Activated CD4-positive, alpha-beta T cell treated with anti-CD3 and anti-CD28 coated beads, Interleukin-2, amount 10 ng/mL, durations not matched to agents 7 days and 5 days (primary cell): ENCODE measurements around the gene NOTCH1. TPM values are rescaled to one million over a fixed set of nuclear protein-coding genes. Genes with fewer than 3 reads are reported as not detected.
A peak's percentile ranks its signal among the peaks of the same experiment; 100 is the strongest.

ENCODE experiments used
- CTCF ChIA-PET: fragments of 350-600 bp; sonication (Branson Sonifier 250); formaldehyde crosslinking; loops from one replicate; lab custom pipeline; 2021; ENCODE audit warnings: antibody characterized with exemption; lab: Charles Lee
- POLR2A ChIA-PET: fragments of 350-600 bp; sonication (Branson Sonifier 250); formaldehyde crosslinking; loops from one replicate; lab custom pipeline; 2021; ENCODE audit warnings: antibody characterized with exemption; lab: Charles Lee
- DNase-seq: peaks from one replicate; pipeline ENCODE4 v3.0.0-alpha.2; 2020
- H3K27ac Mint-ChIP-seq: one replicate; pipeline ENCODE4 v1.8.0; 2021; ENCODE audit warnings: mild to moderate bottlenecking, moderate library complexity, mixed read lengths
- H3K27me3 Mint-ChIP-seq: one replicate; pipeline ENCODE4 v1.8.0; 2021; ENCODE audit warnings: mixed read lengths
- H3K36me3 Mint-ChIP-seq: one replicate; pipeline ENCODE4 v1.8.0; 2021; ENCODE audit warnings: low read depth, mixed read lengths
- H3K4me1 Mint-ChIP-seq: one replicate; pipeline ENCODE4 v1.8.0; 2021; ENCODE audit warnings: mixed read lengths
- H3K4me3 Mint-ChIP-seq: one replicate; pipeline ENCODE4 v1.8.0; 2021; ENCODE audit warnings: mild to moderate bottlenecking, moderate library complexity, mixed read lengths
- H3K9me3 Mint-ChIP-seq: one replicate; pipeline ENCODE4 v1.8.0; 2021; ENCODE audit warnings: mixed read lengths
- total RNA-seq, 2 experiments: library from RNA; stranded (reverse); gene quantifications; one replicate each; pipeline ENCODE4 v1.2.3, GENCODE V29; 2021

NOTCH1 gene
- total RNA-seq, 2 experiments from 2014 or later = 73.6 to 74.4 TPM

DNA sequence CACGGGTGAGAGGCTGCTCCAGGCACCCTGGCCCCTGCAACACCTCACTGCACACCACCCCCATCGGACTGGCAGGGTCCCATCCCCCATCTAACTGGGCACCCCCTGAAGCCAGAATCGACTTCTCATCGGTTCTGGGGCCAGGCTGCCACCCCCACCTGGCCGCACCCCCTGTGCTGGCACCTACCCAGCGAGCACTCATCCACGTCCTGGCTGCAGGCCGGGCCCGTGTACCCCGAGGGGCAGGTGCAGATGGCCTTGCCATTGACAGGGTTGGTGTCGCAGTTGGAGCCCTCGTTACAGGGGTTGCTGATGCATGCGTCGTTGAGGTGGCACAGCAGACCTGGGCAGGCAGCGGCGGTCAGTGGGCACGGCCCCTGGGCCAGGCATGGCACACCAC is 27.9 kb downstream of the NOTCH1 start:
- POLR2A ChIA-PET = no interaction called here
- no peaks in the 10 kb centered on the region for H3K4me1 Mint-ChIP-seq

DNA sequence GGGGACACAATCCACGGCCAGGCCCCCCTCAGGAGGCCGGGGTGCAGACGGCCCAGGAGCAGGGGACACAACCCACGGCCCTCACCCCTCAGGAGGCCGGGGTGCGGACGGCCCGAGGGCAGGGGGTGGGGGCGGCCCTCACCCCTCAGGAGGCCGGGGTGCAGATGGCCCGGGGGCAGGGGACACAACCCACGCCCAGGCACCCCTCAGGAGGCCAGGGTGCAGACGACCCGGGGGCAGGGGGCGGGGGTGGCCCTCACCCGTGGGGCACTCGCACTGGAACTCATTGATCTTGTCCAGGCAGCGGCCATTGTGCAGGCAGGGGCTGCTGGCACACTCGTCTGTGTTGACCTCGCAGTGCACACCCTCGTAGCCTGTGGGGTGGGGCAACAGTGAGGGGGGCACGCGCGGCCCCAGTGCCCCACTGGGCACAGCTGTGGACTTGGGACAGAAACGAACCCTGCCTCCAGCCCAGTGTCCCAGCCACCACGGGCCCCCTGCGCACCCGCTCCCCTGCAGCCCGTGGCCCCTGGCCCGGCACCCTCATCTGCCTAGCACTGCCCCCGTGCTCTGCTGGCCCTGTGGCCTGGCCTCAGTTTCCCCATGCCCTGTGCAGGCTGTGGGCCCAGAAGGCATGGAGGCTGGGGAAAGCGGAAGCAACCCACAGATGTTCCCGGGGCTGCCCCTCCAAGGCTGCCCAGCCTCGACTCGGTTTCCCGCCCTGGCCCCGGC is 28.7 kb downstream of the NOTCH1 start:
- Mint-ChIP-seq H3K4me3 (no peak overlapping the region), H3K4me1 (no peaks in the 10 kb centered on the region), H3K27ac (no peak overlapping the region), H3K9me3 (no peaks in the 10 kb centered on the region), H3K36me3 (peaks cover 11% of the 10 kb centered on the region), H3K27me3 (no peaks in the 10 kb centered on the region)
- CTCF ChIA-PET = no interaction called here
- POLR2A ChIA-PET = no interaction called here
- no peak for DNase-seq

More for the DNA sequence above, 27.9 kb downstream of the NOTCH1 start:
- DNase-seq = no peak
- Mint-ChIP-seq H3K36me3 (peaks cover 7% of the 10 kb centered on the region), H3K4me3 (no peak overlapping the region), H3K27ac (no peak overlapping the region), H3K27me3 (no peaks in the 10 kb centered on the region), H3K9me3 (no peaks in the 10 kb centered on the region)
- CTCF ChIA-PET = no interaction called here

DNA sequence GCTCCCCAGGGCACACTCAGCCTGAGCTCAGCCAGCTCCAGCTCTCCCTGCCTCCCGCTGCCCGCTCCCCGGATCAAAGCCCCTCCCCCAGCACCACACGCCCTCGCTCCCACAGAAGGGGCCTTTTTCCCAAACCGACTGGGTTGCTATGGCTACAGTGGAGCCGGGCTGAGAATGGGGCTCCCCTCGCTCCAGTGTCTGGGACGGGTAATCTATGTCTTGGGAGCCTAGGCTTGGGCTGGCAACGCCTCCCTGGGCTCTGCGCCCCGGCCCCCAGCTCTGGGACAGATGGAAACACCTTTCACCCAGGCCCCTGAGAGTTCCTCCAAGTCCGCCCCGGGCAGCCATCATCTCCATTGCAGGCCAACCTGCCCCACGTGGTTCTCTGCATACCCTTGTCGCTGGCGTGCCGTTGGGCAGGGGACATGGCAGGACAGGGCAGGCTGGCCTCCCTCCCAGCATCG is 29.6 kb downstream of the NOTCH1 start:
- POLR2A ChIA-PET = no interaction called here
- no peaks in the 10 kb centered on the region for H3K27me3 Mint-ChIP-seq
- no peak overlapping the region for H3K27ac Mint-ChIP-seq
- no peaks in the 10 kb centered on the region for H3K4me1 Mint-ChIP-seq
- no peaks in the 10 kb centered on the region for H3K9me3 Mint-ChIP-seq
- CTCF ChIA-PET = no interaction called here
- H3K4me3 Mint-ChIP-seq = no peak overlapping the region
- no peak for DNase-seq
- peaks cover 12% of the 10 kb centered on the region for H3K36me3 Mint-ChIP-seq

DNA sequence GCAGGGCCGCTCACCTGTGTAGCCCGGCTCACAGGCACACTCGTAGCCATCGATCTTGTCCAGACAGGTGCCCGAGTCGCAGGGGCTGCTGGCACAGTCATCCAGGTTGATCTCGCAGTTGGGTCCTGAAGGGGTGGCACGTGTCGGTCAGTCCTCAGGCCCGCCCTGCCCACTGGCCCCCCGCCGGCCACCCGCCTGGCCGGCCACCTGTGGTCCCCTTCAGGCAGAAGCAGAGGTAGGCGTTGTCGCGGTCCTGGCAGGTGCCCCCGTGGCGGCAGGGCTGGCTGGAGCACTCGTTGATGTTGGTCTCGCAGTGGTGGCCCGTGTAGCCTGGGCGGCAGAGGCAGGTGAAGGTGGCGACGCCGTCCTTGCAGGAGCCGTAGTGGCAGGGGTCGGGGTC is 30.6 kb downstream of the NOTCH1 start:
- POLR2A ChIA-PET = no interaction called here
- H3K27me3 Mint-ChIP-seq = no peaks in the 10 kb centered on the region
- H3K4me3 Mint-ChIP-seq = no peak overlapping the region
- no peak for DNase-seq
- H3K4me1 Mint-ChIP-seq = no peaks in the 10 kb centered on the region
- peaks cover 17% of the 10 kb centered on the region for H3K36me3 Mint-ChIP-seq
- H3K9me3 Mint-ChIP-seq = no peaks in the 10 kb centered on the region
- H3K27ac Mint-ChIP-seq = no peak overlapping the region
- CTCF ChIA-PET = interaction anchor here (0.6 kb wide), 1 partner anchor 192 kb away, joined by 3 read pairs; no protein-coding TSS in a partner anchor

DNA sequence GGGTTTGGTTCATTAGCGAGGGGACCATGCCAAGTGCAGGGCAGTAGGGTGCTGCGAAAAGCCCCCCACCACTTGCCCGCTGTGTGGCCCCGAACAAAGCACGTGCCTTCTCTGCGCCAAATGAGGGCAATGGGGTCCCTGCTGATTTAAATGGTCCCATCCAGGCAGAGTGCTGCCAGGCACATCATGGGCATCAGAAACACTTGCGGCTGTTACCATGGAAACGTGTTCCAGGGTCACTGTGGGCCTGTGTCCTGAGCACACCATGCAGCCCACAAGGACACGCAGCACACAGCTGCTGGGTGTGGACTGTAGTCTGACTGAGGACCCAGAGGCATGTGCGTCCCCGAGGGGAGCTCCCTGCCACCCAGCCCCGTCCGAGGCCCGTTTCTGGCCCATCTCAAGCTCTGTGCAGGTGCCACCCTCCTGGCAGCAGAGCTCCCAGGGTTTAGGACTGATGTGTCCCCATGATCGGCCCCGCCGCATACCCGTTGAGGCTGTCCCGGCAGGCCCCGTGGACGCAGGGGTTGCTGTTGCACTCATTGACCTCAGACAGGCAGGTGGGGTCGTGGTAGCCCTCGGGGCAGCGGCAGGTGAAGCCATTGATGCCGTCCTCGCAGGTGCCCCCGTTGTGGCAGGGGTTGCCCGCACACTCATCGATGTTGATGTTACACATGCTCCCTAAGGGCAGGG is 31.7 kb downstream of the NOTCH1 start:
- no peak overlapping the region for H3K27ac Mint-ChIP-seq
- no peaks in the 10 kb centered on the region for H3K9me3 Mint-ChIP-seq
- no peaks in the 10 kb centered on the region for H3K4me1 Mint-ChIP-seq
- peaks cover 17% of the 10 kb centered on the region for H3K36me3 Mint-ChIP-seq
- no peak for DNase-seq
- ChIA-PET CTCF (interaction anchor here (1.6 kb wide), 1 partner anchor 29 kb away, joined by 5 read pairs; no protein-coding TSS in a partner anchor), POLR2A (no interaction called here)
- H3K27me3 Mint-ChIP-seq = no peaks in the 10 kb centered on the region
- H3K4me3 Mint-ChIP-seq = no peak overlapping the region

DNA sequence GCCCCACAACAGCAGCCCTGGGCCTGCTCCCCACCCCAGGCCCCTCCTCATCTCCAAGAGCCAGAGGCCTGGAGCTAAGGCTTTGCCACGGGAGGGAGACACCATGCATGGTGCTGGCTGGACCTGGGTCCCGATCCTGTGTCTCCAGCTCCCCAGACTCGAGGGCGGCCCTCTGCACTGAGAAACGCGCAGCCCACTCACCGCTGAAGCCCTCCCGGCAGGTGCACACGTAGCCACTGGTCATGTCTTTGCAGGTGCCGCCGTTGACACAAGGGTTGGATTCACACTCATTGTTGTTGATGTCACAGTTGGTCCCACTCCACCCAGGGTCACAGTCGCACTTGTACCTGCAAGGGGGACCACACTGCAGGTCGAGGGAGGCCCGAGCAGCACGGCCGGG is 32.7 kb downstream of the NOTCH1 start:
- ChIA-PET POLR2A (no interaction called here), CTCF (interaction anchor here (1.6 kb wide), 1 partner anchor 28 kb away, joined by 5 read pairs; no protein-coding TSS in a partner anchor)
- no peak for DNase-seq
- H3K36me3 Mint-ChIP-seq = peaks cover 17% of the 10 kb centered on the region
- H3K9me3 Mint-ChIP-seq = no peaks in the 10 kb centered on the region
- no peaks in the 10 kb centered on the region for H3K4me1 Mint-ChIP-seq
- H3K27me3 Mint-ChIP-seq = no peaks in the 10 kb centered on the region
- no peak overlapping the region for H3K27ac Mint-ChIP-seq
- H3K4me3 Mint-ChIP-seq = no peak overlapping the region

DNA sequence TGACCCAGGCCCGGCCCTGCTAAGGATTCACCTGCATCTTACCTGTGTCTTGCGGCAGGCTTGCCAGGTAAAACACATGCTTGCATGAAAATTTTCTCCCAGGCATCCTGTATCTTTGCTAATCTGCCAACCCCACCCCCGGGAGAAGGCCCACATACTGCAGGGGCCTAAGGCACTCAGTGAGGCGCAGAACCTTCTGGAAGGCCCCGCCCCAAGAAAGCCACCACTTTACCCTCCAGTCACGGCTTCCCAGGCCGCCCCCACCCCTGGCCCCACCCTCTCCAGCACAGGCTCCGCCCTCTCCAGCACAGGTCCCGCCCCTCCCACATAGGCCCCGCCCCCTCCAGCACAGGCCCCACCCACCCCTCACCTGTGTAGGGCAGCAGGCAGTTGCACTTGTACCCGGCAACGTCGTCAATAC is 33.2 kb downstream of the NOTCH1 start:
- Mint-ChIP-seq H3K36me3 (peaks cover 17% of the 10 kb centered on the region), H3K27ac (no peak overlapping the region), H3K9me3 (no peaks in the 10 kb centered on the region), H3K4me1 (no peaks in the 10 kb centered on the region), H3K27me3 (no peaks in the 10 kb centered on the region), H3K4me3 (no peak overlapping the region)
- ChIA-PET CTCF (interaction anchor here (1.6 kb wide), 1 partner anchor 27 kb away, joined by 5 read pairs; no protein-coding TSS in a partner anchor), POLR2A (no interaction called here)
- peak; percentile 24 for DNase-seq

DNA sequence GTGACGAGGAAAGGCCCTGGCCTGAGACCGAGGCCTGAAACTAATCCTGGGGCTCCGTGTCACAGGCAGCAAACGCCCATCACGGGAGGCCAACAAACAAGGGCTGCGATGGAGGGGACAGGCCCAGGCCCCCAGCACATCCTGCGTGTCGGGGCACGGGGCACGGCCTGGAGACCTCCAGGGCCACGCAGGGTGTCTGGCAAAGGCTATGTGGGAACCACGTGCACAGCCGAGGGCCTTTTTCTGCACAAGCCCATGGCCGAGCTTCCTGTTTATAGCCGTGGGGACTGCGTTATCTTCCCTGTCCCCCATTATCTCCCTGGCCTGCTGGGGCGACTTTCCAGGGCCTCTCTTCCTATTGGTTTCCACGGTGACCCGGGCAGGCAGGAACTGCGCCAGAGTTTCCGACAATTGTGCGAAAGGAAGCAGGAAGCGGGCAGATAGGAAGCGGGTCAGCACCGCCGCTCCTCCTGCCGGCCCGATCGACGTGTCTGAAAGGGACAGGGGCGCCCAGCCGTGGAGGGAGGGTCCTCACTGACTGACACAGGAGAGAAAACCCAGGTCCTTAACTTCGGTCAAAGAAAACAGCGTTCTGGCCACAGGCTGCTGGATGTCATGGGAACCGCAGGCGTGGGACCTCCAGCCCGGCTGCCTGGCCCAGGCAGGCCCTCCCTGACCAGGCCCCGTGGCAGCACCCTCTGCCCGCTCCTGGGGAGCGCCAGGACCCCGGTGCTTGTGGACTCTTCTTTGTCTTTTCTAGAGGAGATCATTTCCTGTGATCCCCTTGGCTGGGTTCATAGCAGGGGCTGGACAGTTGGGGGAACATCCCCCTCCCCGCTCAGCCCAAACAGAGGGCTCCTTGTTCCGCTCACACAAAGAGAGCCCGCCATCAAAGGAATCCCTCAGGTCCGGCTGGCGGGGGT is 33.9 kb downstream of the NOTCH1 start:
- ChIA-PET POLR2A (no interaction called here), CTCF (no interaction called here)
- Mint-ChIP-seq H3K9me3 (no peaks in the 10 kb centered on the region), H3K27ac (no peak overlapping the region), H3K4me1 (no peaks in the 10 kb centered on the region), H3K36me3 (peaks cover 17% of the 10 kb centered on the region), H3K27me3 (no peaks in the 10 kb centered on the region), H3K4me3 (no peak overlapping the region)
- DNase-seq = no peak

DNA sequence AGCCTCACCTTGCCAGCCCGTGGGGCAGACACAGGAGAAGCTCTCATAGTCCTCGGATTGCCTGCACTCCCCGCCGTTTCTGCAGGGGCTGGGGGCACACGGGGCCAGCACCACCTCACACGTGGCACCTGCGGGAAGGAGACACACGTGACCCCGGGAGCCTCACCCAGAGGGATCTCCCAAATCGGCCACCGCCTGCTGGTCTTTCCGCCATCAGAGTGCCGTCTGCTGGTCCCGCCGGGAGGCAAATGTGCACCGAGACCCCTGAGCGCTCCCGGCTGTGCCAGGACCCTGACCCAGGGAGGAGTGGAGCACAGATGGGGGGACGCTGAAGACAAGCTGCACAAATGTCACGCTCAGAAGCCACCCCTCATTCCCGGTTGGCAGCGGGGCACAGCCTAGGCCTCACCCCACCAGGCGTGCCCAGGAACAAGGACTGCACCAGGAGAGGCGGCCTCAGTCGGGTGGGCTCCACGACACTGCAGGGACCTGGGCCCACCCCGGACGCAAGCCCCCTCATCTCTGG is 34.6 kb downstream of the NOTCH1 start:
- H3K4me1 Mint-ChIP-seq = no peaks in the 10 kb centered on the region
- DNase-seq = no peak
- ChIA-PET POLR2A (no interaction called here), CTCF (no interaction called here)
- peaks cover 17% of the 10 kb centered on the region for H3K36me3 Mint-ChIP-seq
- no peaks in the 10 kb centered on the region for H3K9me3 Mint-ChIP-seq
- H3K27ac Mint-ChIP-seq = no peak overlapping the region
- no peaks in the 10 kb centered on the region for H3K27me3 Mint-ChIP-seq
- no peak overlapping the region for H3K4me3 Mint-ChIP-seq

DNA sequence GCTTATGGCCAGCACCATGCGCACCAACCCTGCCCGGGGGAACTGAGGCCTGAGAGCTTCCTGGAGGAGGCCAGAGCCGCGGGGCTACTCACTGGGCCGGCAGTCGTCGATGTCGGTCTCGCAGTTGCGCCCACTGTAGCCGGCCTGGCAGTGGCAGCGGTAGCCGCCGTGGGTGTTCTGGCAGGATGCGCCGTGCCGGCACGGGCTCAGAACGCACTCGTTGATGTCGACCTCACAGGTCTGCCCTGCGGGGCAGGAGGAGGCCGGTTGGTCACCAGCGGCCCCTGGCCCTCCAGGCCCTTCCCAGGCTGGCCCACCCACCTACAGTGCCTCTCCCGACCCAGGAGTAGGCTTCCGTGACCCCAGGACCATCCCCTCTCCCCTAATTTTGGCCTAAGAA is 35.3 kb downstream of the NOTCH1 start:
- DNase-seq = no peak
- ChIA-PET CTCF (no interaction called here), POLR2A (no interaction called here)
- no peak overlapping the region for H3K27ac Mint-ChIP-seq
- H3K4me3 Mint-ChIP-seq = no peak overlapping the region
- no peaks in the 10 kb centered on the region for H3K4me1 Mint-ChIP-seq
- H3K27me3 Mint-ChIP-seq = no peaks in the 10 kb centered on the region
- H3K9me3 Mint-ChIP-seq = no peaks in the 10 kb centered on the region
- peaks cover 17% of the 10 kb centered on the region for H3K36me3 Mint-ChIP-seq

DNA sequence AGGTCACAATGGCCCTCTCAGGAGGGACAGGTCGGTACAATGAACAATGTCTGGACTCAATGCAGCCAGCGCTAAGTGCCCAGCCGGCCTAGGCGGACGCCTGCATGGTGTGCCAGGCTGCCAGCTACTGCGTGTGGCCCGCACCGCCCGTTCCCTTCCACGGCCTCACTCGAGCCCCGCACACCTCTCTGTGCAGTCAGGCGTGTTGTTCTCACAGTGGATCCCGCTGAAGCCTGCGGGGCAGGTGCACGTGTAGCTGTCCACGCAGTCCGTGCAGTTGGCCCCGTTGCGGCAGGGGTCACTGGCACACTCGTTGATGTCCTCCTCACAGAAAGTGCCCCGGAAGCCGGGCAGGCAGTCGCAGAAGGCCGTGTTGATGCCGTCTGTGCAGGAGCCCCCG is 36.3 kb downstream of the NOTCH1 start:
- Mint-ChIP-seq H3K4me3 (no peak overlapping the region), H3K27ac (no peak overlapping the region), H3K4me1 (no peaks in the 10 kb centered on the region), H3K27me3 (no peaks in the 10 kb centered on the region), H3K9me3 (no peaks in the 10 kb centered on the region), H3K36me3 (peaks cover 14% of the 10 kb centered on the region)
- ChIA-PET POLR2A (no interaction called here), CTCF (no interaction called here)
- no peak for DNase-seq

DNA sequence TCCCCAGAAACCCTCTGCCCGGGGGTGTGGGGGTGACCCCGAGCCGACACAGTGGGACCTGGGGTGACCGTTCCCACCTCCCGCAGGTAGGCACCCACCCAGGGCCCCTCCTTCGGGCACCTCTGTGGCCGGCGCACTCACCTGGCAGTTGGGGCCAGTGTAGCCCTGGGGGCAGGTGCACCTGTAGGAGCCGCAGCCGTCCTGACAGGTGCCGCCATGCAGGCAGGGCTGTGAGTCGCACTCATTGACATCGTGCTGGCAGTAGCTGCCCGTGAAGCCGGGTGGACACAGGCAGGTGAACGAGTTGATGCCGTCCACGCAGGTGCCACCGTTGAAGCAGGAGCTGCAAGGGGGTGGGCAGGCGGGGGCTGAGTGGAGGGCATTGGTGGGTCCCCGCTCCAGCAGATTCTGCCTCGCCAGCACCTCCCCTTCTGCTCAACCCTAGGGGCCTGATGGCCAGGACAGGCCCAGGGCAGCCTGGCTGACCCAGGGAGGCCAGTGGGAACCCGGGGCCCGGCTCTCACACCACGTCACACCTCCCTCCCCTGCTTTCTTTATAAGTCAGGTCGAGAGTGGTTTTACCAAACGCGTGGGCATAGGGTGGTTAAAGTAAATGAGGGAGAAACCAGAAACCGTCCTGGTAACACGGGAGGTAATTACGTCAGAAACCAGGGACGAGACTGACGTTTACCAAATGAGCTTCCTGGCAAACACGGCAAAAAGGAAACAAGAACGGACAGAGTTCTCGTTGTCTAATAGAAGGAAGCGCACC is 36.9 kb downstream of the NOTCH1 start:
- DNase-seq = no peak
- no peak overlapping the region for H3K4me3 Mint-ChIP-seq
- ChIA-PET CTCF (no interaction called here), POLR2A (no interaction called here)
- H3K9me3 Mint-ChIP-seq = no peaks in the 10 kb centered on the region
- H3K27ac Mint-ChIP-seq = no peak overlapping the region
- H3K36me3 Mint-ChIP-seq = peaks cover 18% of the 10 kb centered on the region
- no peaks in the 10 kb centered on the region for H3K27me3 Mint-ChIP-seq
- H3K4me1 Mint-ChIP-seq = no peaks in the 10 kb centered on the region
